ENCODE data around the gene CS.

CS gene

GRCh38 chr12:56258068-56258819 is 41.9 kb downstream of the CS start, which contains the start of gene ANKRD52:
ANKRD52 (minus strand) TSS chr12:56258384; CDS start chr12:56258269, 115 bp downstream.
- peak within 1 kb of the TSS; percentile 62 for H3K4me3 ChIP-seq (replicated peaks; ENCODE audit: low read depth, low read length)
- peak; percentile 37 for DNase-seq (ENCODE audit: extremely low read depth, low read depth)
- TF ChIP-seq CTCF (IDR thresholded peaks at IDR 0.05; ENCODE audit: low read depth, low read length, missing control alignments): peak; percentile 12

GRCh38 chr12:56257491-56258067 is 42.6 kb downstream of the CS start:
- TF ChIP-seq CTCF (IDR thresholded peaks at IDR 0.05; ENCODE audit: low read depth, low read length, missing control alignments): no peak
- H3K4me3 ChIP-seq (replicated peaks; ENCODE audit: low read depth, low read length): peak overlapping the region; percentile 62
- no peak for DNase-seq (ENCODE audit: extremely low read depth, low read depth)

- TF ChIP-seq CTCF (IDR thresholded peaks at IDR 0.05; ENCODE audit: low read depth, low read length, missing control alignments): no peak
- peak overlapping the region; percentile 62 for H3K4me3 ChIP-seq (replicated peaks; ENCODE audit: low read depth, low read length)
- DNase-seq (ENCODE audit: extremely low read depth, low read depth): no peak
Measured at GRCh38 chr12:56257071-56257470, 43.1 kb downstream of the CS start.

- H3K4me3 ChIP-seq (replicated peaks; ENCODE audit: low read depth, low read length): peak overlapping the region; percentile 62
- no peak for DNase-seq (ENCODE audit: extremely low read depth, low read depth)
- TF ChIP-seq CTCF (IDR thresholded peaks at IDR 0.05; ENCODE audit: low read depth, low read length, missing control alignments): peak; percentile 15
Measured at GRCh38 chr12:56256326-56256960, 43.7 kb downstream of the CS start.

- no peak for TF ChIP-seq CTCF (IDR thresholded peaks at IDR 0.05; ENCODE audit: low read depth, low read length, missing control alignments)
- H3K4me3 ChIP-seq (replicated peaks; ENCODE audit: low read depth, low read length): no peak overlapping the region
- DNase-seq (ENCODE audit: extremely low read depth, low read depth): no peak
Measured at GRCh38 chr12:56255671-56256070, 44.5 kb downstream of the CS start.

- DNase-seq (ENCODE audit: extremely low read depth, low read depth): no peak
- no peak overlapping the region for H3K4me3 ChIP-seq (replicated peaks; ENCODE audit: low read depth, low read length)
- TF ChIP-seq CTCF (IDR thresholded peaks at IDR 0.05; ENCODE audit: low read depth, low read length, missing control alignments): no peak
Measured at GRCh38 chr12:56253091-56253490, 47.0 kb downstream of the CS start.
